NCI-H2227 (cell line): ENCODE data around the gene LCK.
A peak's percentile ranks its signal among the peaks of the same experiment; 100 is the strongest.

Experiments
- DNase-seq: peaks from one replicate; lab custom pipeline; 2025; ENCODE audit not compliant: unreplicated experiment; lab: John Stamatoyannopoulos, UW

Gene LCK

GRCh38 chr1:32318127-32318869, 67.2 kb downstream of the LCK start:
- DNase-seq: no peak

GRCh38 chr1:32321712-32322291, 70.7 kb downstream of the LCK start:
- no peak for DNase-seq

- DNase-seq: no peak
Measured at GRCh38 chr1:32327204-32327603, 76.1 kb downstream of the LCK start.

GRCh38 chr1:32329931-32330466, 78.9 kb downstream of the LCK start:
- no peak for DNase-seq

- DNase-seq: no peak
Measured at GRCh38 chr1:32330558-32331151, 79.6 kb downstream of the LCK start.

GRCh38 chr1:32331549-32331948, 80.5 kb downstream of the LCK start:
- no peak for DNase-seq

- DNase-seq: no peak
Measured at GRCh38 chr1:32332290-32333079, 81.4 kb downstream of the LCK start.

GRCh38 chr1:32333251-32333963, 82.3 kb downstream of the LCK start:
- no peak for DNase-seq

- DNase-seq: peak; percentile 34
Measured at GRCh38 chr1:32334274-32334861, 83.3 kb downstream of the LCK start.

- DNase-seq: peak; percentile 78
Measured at GRCh38 chr1:32334864-32335534, 83.9 kb downstream of the LCK start.

GRCh38 chr1:32335535-32335789, 84.4 kb downstream of the LCK start:
- DNase-seq: no peak
